Hematopoietic multipotent progenitor cell (in vitro differentiated cells): ENCODE measurements around the gene GIT2. TPM values are rescaled to one million over a fixed set of nuclear protein-coding genes. Genes with fewer than 3 reads are reported as not detected.
"Not testable (repeated sequence)": the region's sequence is repeated elsewhere in the genome, so short reads cannot be mapped to it uniquely, and the experiment has no call there.

Source experiments
- DNase-seq, 3 donors: peaks; one replicate each; pipeline ENCODE4 v3.0.0-alpha.2; 2011 to 2015; ENCODE audit warnings: low read depth in 2 of 3, low spot score in 2 of 3
- total RNA-seq: library from RNA; depleted of rRNA; stranded (reverse); fragments of >200 nt; gene quantifications from one replicate; pipeline ENCODE4 v1.2.3, GENCODE V29; 2012

Gene GIT2
- total RNA-seq, 1 donor, result 88.3 TPM

GRCh38 chr12:109897029-109897428 is 99.1 kb downstream of the GIT2 start:
- no peak for DNase-seq

GRCh38 chr12:109896188-109896587 is 100.0 kb downstream of the GIT2 start:
- DNase-seq, result no peak

- no peak for DNase-seq
Measured at GRCh38 chr12:109894939-109895338, 101.2 kb downstream of the GIT2 start.

- no peak for DNase-seq
Measured at GRCh38 chr12:109893261-109893995, 102.7 kb downstream of the GIT2 start.

- peak in 1 of 3 donors; percentile 28 for DNase-seq
Measured at GRCh38 chr12:109892748-109893147, 103.4 kb downstream of the GIT2 start.

GRCh38 chr12:109892165-109892715 is 103.9 kb downstream of the GIT2 start:
- no peak for DNase-seq

- not testable (repeated sequence) for DNase-seq
Measured at GRCh38 chr12:109891731-109892130, 104.4 kb downstream of the GIT2 start.

- DNase-seq, result no peak
Measured at GRCh38 chr12:109890620-109891170, 105.5 kb downstream of the GIT2 start.

- peak in 1 of 3 donors; percentile 33 for DNase-seq
Measured at GRCh38 chr12:109888179-109889020, 107.8 kb downstream of the GIT2 start.

GRCh38 chr12:109885616-109886015 is 110.6 kb downstream of the GIT2 start:
- DNase-seq, result no peak

GRCh38 chr12:109883461-109883860 is 112.7 kb downstream of the GIT2 start:
- DNase-seq, result no peak

GRCh38 chr12:109881752-109882151 is 114.4 kb downstream of the GIT2 start:
- DNase-seq, result no peak

GRCh38 chr12:109880938-109881337 is 115.2 kb downstream of the GIT2 start:
- no peak for DNase-seq

- DNase-seq, result peak; percentile 88 to 93 (median 89)
Measured at GRCh38 chr12:109880043-109880931, 115.9 kb downstream of the GIT2 start, which contains the start of gene GLTP. Gene GLTP, minus strand, starts transcription at chr12:109880541. Its CDS starts 167 bp downstream, at chr12:109880374.

Other genes starting within 250 kb of the GIT2 start
- gene TRPV4, start 163.0 kb downstream of the GIT2 start, total RNA-seq, result not detected
- gene GLTP, start 115.8 kb downstream of the GIT2 start, total RNA-seq, result 19.7 TPM
- 12.1 TPM for gene TCHP, start 96.1 kb downstream of the GIT2 start, total RNA-seq
- gene ANKRD13A, start 3.1 kb upstream of the GIT2 start, total RNA-seq, result 99.9 TPM
- 47.4 TPM for gene C12orf76, start 52.2 kb upstream of the GIT2 start, total RNA-seq
- 2.7 TPM for gene IFT81, start 128.0 kb upstream of the GIT2 start, total RNA-seq